Measurements from ENCODE around the gene SHTN1. TPM values are rescaled to one million over a fixed set of nuclear protein-coding genes. Genes with fewer than 3 reads are reported as not detected.

The SHTN1 gene
- total and polyA plus RNA-seq, 2 donors (not counting 1 experiment from before 2014, with no cell fraction given): 0.33 to 1.6 TPM

DNA sequence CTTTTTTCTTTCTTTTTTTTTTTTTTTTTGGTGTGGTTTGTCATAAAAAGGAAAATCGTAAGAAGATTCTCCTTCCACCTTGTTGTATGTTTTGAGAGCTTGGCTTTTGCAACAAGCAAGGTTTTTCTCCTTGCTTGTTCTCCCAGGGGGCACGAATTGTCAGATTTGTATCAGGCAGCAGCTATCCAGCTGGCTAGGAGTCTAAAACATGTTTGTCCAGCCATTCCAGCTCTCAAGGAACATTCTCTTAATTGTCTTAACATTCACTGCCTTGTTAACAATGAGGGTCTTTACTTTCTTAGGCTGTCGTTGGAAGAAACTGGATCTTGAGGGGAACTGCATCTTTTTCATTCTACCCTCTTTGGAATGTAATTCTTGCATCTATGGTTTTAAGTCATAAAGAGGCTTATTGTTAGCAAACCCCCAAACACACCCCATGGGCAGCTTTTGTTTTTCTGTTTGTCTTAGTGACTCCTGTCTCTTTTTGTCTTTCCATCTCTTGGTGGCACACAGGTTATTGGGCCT is 14.6 kb downstream of the SHTN1 start:
- Histone ChIP-seq H3K4me3 (replicated peaks in 1 of 4; ENCODE audit: control extremely low read depth in 1 of 4, insufficient read depth in 1 of 4, low read depth in 3 of 4, low read length in 4 of 4) (no peak overlapping the region), H3K9ac (ENCODE audit: insufficient read depth, low read length) (no peak overlapping the region), H3K36me3 (ENCODE audit: control insufficient read depth, insufficient read depth, low read length) (no peaks in the 10 kb centered on the region), H3K4me1 (ENCODE audit: control insufficient read depth, extremely low read depth, insufficient read depth, low read length) (no peaks in the 10 kb centered on the region), H3K27me3 (ENCODE audit: control insufficient read depth, insufficient read depth, low read length) (no peaks in the 10 kb centered on the region), H3K4me2 (ENCODE audit: extremely low read depth, insufficient read depth, low read length) (no peak overlapping the region), H3K27ac (ENCODE audit: insufficient read depth, low read length) (no peak overlapping the region), H2AFZ (ENCODE audit: low read length) (no peak overlapping the region), H4K20me1 (ENCODE audit: control insufficient read depth, extremely low read depth, insufficient read depth, low read length) (no peaks in the 10 kb centered on the region), H3K9me3 (ENCODE audit: control insufficient read depth, insufficient read depth, low read depth, low read length) (no peaks in the 10 kb centered on the region), H3K79me2 (ENCODE audit: control insufficient read depth, insufficient read depth, low read length) (no peaks in the 10 kb centered on the region)
- no peak for TF ChIP-seq EZH2 (IDR thresholded peaks at IDR 0.05; ENCODE audit: low read length, missing control alignments)
- no peak for TF ChIP-seq CTCF (conservative IDR thresholded peaks at IDR 0.05 in 1 of 2, IDR thresholded peaks at IDR 0.05 in 1 of 2; ENCODE audit: low read depth in 1 of 2, low read length in 2 of 2)
- no peak for DNase-seq (ENCODE audit: low read depth in 2 of 2)

DNA sequence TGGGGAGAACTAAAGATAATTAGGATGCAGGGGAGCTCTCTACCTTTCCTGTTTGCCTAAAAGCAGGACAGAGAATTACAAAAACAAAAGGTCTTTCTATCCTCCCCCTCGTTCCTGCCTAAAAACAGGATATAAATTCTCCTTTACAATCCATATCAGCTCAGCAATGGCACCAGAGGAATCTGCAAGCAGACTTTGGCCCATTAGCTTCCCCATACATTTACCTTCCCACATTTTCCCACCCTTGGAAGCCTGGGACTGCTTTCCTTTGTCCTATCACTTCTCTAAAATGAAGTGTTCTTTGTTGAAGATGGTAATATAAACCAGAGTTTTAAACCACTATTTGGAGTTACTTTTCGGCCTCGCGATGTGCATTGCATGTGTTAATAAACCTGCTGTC is 15.5 kb downstream of the SHTN1 start:
- TF ChIP-seq CTCF (conservative IDR thresholded peaks at IDR 0.05 in 1 of 2, IDR thresholded peaks at IDR 0.05 in 1 of 2; ENCODE audit: low read depth in 1 of 2, low read length in 2 of 2) (no peak), EZH2 (IDR thresholded peaks at IDR 0.05; ENCODE audit: low read length, missing control alignments) (no peak)
- H3K4me1 ChIP-seq (ENCODE audit: control insufficient read depth, extremely low read depth, insufficient read depth, low read length): no peaks in the 10 kb centered on the region
- no peaks in the 10 kb centered on the region for H3K79me2 ChIP-seq (ENCODE audit: control insufficient read depth, insufficient read depth, low read length)
- no peaks in the 10 kb centered on the region for H3K9me3 ChIP-seq (ENCODE audit: control insufficient read depth, insufficient read depth, low read depth, low read length)
- H3K27me3 ChIP-seq (ENCODE audit: control insufficient read depth, insufficient read depth, low read length): no peaks in the 10 kb centered on the region
- no peak overlapping the region for H3K9ac ChIP-seq (ENCODE audit: insufficient read depth, low read length)
- no peak overlapping the region for H3K4me3 ChIP-seq (replicated peaks in 1 of 4; ENCODE audit: control extremely low read depth in 1 of 4, insufficient read depth in 1 of 4, low read depth in 3 of 4, low read length in 4 of 4)
- no peaks in the 10 kb centered on the region for H4K20me1 ChIP-seq (ENCODE audit: control insufficient read depth, extremely low read depth, insufficient read depth, low read length)
- DNase-seq (ENCODE audit: low read depth in 2 of 2): no peak
- no peaks in the 10 kb centered on the region for H3K36me3 ChIP-seq (ENCODE audit: control insufficient read depth, insufficient read depth, low read length)
- no peak overlapping the region for H2AFZ ChIP-seq (ENCODE audit: low read length)
- no peak overlapping the region for H3K27ac ChIP-seq (ENCODE audit: insufficient read depth, low read length)
- no peak overlapping the region for H3K4me2 ChIP-seq (ENCODE audit: extremely low read depth, insufficient read depth, low read length)

DNA sequence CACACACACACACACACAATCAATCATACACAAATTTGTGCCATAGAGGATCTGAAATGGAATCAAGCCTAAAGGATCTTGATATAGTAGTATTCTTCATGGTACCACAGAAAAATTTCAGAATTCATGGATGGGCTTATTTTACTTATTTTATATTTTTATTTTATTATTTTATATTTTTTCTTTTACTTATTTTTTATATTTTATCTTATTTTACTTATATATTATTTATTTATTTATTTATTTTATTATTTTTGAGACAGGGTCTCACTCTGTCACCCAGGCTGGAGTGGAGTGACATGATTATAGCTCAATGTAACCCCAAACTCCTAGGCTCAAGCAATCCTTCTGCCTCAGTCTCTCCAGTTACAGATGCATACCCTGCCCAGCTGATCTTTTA is 16.7 kb downstream of the SHTN1 start:
- Histone ChIP-seq H2AFZ (ENCODE audit: low read length) (no peak overlapping the region), H3K4me2 (ENCODE audit: extremely low read depth, insufficient read depth, low read length) (no peak overlapping the region), H3K36me3 (ENCODE audit: control insufficient read depth, insufficient read depth, low read length) (no peaks in the 10 kb centered on the region), H3K9me3 (ENCODE audit: control insufficient read depth, insufficient read depth, low read depth, low read length) (no peaks in the 10 kb centered on the region), H3K4me1 (ENCODE audit: control insufficient read depth, extremely low read depth, insufficient read depth, low read length) (no peaks in the 10 kb centered on the region), H3K79me2 (ENCODE audit: control insufficient read depth, insufficient read depth, low read length) (no peaks in the 10 kb centered on the region), H3K9ac (ENCODE audit: insufficient read depth, low read length) (no peak overlapping the region), H4K20me1 (ENCODE audit: control insufficient read depth, extremely low read depth, insufficient read depth, low read length) (no peaks in the 10 kb centered on the region), H3K27me3 (ENCODE audit: control insufficient read depth, insufficient read depth, low read length) (no peaks in the 10 kb centered on the region), H3K27ac (ENCODE audit: insufficient read depth, low read length) (no peak overlapping the region), H3K4me3 (replicated peaks in 1 of 4; ENCODE audit: control extremely low read depth in 1 of 4, insufficient read depth in 1 of 4, low read depth in 3 of 4, low read length in 4 of 4) (no peak overlapping the region)
- no peak for DNase-seq (ENCODE audit: low read depth in 2 of 2)
- TF ChIP-seq CTCF (conservative IDR thresholded peaks at IDR 0.05 in 1 of 2, IDR thresholded peaks at IDR 0.05 in 1 of 2; ENCODE audit: low read depth in 1 of 2, low read length in 2 of 2) (no peak), EZH2 (IDR thresholded peaks at IDR 0.05; ENCODE audit: low read length, missing control alignments) (no peak)

All from fibroblast of lung (primary cell).